Progenitor cell of endocrine pancreas (in vitro differentiated cells): ENCODE data around the gene ZNF326. TPM values are rescaled to one million over a fixed set of nuclear protein-coding genes. Genes with fewer than 3 reads are reported as not detected.

ENCODE experiments used
- DNase-seq: peaks from one replicate; pipeline ENCODE4 v3.0.0; 2021; ENCODE audit warnings: low spot score; ENCODE audit not compliant: unreplicated experiment
- H3K27ac Mint-ChIP-seq: 2 replicates; pipeline ENCODE4 v1.8.0; 2021; ENCODE audit warnings: mild to moderate bottlenecking, moderate library complexity, mixed read lengths
- H3K27me3 Mint-ChIP-seq: 2 replicates; pipeline ENCODE4 v1.8.0; 2021; ENCODE audit warnings: mixed read lengths
- H3K36me3 Mint-ChIP-seq: 2 replicates; pipeline ENCODE4 v1.8.0; 2022; ENCODE audit warnings: mixed read lengths; ENCODE audit not compliant: insufficient read depth
- H3K4me1 Mint-ChIP-seq: 2 replicates; pipeline ENCODE4 v1.8.0; 2021; ENCODE audit warnings: low read depth, mixed read lengths
- H3K4me3 Mint-ChIP-seq: 2 replicates; pipeline ENCODE4 v1.8.0; 2021; ENCODE audit warnings: low read depth, mild to moderate bottlenecking, moderate library complexity, mixed read lengths
- H3K9me3 Mint-ChIP-seq: 2 replicates; pipeline ENCODE4 v1.8.0; 2021; ENCODE audit warnings: low read depth, mixed read lengths
- CTCF ChIP-seq: fragments of 200-600 bp; sonication (generic); IDR thresholded peaks from one replicate; pipeline ENCODE4 v1.5.0; 2021; ENCODE audit warnings: antibody characterized with exemption, mild to moderate bottlenecking; ENCODE audit not compliant: unreplicated experiment
- total RNA-seq: library from RNA; stranded (reverse); gene quantifications from 2 replicates; pipeline ENCODE4 v1.2.1, GENCODE V29; 2021

Gene ZNF326
- total RNA-seq, 1 donor from 2014 or later: 70.9 TPM

GRCh38 chr1:90023691-90024090 lies 28.8 kb downstream of the ZNF326 start:
- no peak for TF ChIP-seq CTCF
- no peaks in the 10 kb centered on the region for H3K9me3 Mint-ChIP-seq
- H3K27me3 Mint-ChIP-seq: no peaks in the 10 kb centered on the region
- H3K36me3 Mint-ChIP-seq: peaks cover 60% of the 10 kb centered on the region
- H3K4me3 Mint-ChIP-seq: no peak overlapping the region
- peak overlapping the region; percentile 3 for H3K27ac Mint-ChIP-seq
- peaks cover 6% of the 10 kb centered on the region for H3K4me1 Mint-ChIP-seq
- DNase-seq: no peak

- H3K36me3 Mint-ChIP-seq: peaks cover 48% of the 10 kb centered on the region
- peaks cover 6% of the 10 kb centered on the region for H3K4me1 Mint-ChIP-seq
- H3K4me3 Mint-ChIP-seq: no peak overlapping the region
- DNase-seq: no peak
- no peak for TF ChIP-seq CTCF
- no peaks in the 10 kb centered on the region for H3K27me3 Mint-ChIP-seq
- no peaks in the 10 kb centered on the region for H3K9me3 Mint-ChIP-seq
- H3K27ac Mint-ChIP-seq: no peak overlapping the region
These were observed 32.4 kb downstream of the ZNF326 start for GRCh38 chr1:90027281-90027680.

GRCh38 chr1:90039652-90040051 lies 44.7 kb downstream of the ZNF326 start:
- no peak for TF ChIP-seq CTCF
- H3K27me3 Mint-ChIP-seq: no peaks in the 10 kb centered on the region
- H3K4me1 Mint-ChIP-seq: peaks cover 8% of the 10 kb centered on the region
- H3K9me3 Mint-ChIP-seq: no peaks in the 10 kb centered on the region
- no peaks in the 10 kb centered on the region for H3K36me3 Mint-ChIP-seq
- DNase-seq: no peak
- no peak overlapping the region for H3K4me3 Mint-ChIP-seq
- no peak overlapping the region for H3K27ac Mint-ChIP-seq

- Mint-ChIP-seq H3K27me3 (peaks cover 13% of the 10 kb centered on the region), H3K4me1 (peaks cover 8% of the 10 kb centered on the region), H3K27ac (no peak overlapping the region), H3K36me3 (no peaks in the 10 kb centered on the region), H3K9me3 (no peaks in the 10 kb centered on the region), H3K4me3 (no peak overlapping the region)
- no peak for TF ChIP-seq CTCF
- DNase-seq: no peak
These were observed 48.7 kb downstream of the ZNF326 start for GRCh38 chr1:90043586-90043985.

- no peak for TF ChIP-seq CTCF
- H3K27me3 Mint-ChIP-seq: peaks cover 13% of the 10 kb centered on the region
- H3K4me1 Mint-ChIP-seq: peaks cover 8% of the 10 kb centered on the region
- H3K9me3 Mint-ChIP-seq: no peaks in the 10 kb centered on the region
- H3K4me3 Mint-ChIP-seq: no peak overlapping the region
- no peaks in the 10 kb centered on the region for H3K36me3 Mint-ChIP-seq
- H3K27ac Mint-ChIP-seq: no peak overlapping the region
- no peak for DNase-seq
These were observed 49.4 kb downstream of the ZNF326 start for GRCh38 chr1:90044346-90044745.
